Transverse colon (tissue), 3 donors: ENCODE data around the gene SORT1.

ENCODE experiments used
- POLR2A ChIP-seq: fragments of 450-650 bp; IDR thresholded peaks from one replicate; pipeline ENCODE4 v1.6.1; 2016; ENCODE audit warnings: antibody characterized with exemption, mild to moderate bottlenecking, moderate library complexity
- TF ChIP-seq, protein P1 (sequence below), 5 experiments: fragments of 200-600 bp in 3 of 5; fragments of 450-650 bp in 2 of 5; sonication (generic) in 3 of 5; IDR thresholded peaks; 1 replicate in 2 of 5; 2 replicates in 3 of 5; pipeline ENCODE4 v1.5.1; 2016 to 2017; ENCODE audit warnings: antibody characterized with exemption in 5 of 5, inconsistent platforms in 3 of 5, mild to moderate bottlenecking in 2 of 5, moderate library complexity in 1 of 5

DNA sequence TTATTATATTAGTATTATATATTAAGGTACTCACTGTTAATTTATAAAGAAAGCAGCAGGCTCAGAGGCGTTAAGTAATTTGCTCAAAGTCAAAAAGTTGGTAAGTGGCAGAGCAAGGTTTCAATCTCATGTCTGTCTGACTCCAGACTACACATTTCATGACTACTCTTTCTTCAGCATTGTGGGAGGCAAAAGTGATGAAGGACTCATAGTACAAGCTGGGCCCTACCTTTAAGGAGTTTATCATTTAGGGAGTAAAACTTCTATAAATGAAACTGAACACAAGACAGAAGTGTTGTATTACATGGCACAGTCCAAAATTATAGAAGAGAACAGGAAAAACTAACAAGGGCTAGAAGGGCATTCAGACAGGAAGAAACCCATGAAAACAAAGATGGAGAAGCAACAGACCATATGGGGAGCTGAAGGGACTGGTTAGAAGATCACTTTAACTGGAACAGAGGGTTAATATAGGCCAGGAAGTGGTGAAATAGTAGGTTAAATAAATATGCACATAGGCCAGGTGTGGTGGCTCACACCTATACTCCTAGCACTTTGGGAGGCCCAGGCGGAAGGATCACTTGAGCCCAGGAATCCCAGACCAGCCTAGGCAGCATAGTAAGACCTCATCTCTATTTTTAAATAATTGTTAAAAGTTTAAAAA lies 11.5 kb downstream of the SORT1 start:
- no peak for TF ChIP-seq POLR2A
- TF ChIP-seq, protein P1, sequence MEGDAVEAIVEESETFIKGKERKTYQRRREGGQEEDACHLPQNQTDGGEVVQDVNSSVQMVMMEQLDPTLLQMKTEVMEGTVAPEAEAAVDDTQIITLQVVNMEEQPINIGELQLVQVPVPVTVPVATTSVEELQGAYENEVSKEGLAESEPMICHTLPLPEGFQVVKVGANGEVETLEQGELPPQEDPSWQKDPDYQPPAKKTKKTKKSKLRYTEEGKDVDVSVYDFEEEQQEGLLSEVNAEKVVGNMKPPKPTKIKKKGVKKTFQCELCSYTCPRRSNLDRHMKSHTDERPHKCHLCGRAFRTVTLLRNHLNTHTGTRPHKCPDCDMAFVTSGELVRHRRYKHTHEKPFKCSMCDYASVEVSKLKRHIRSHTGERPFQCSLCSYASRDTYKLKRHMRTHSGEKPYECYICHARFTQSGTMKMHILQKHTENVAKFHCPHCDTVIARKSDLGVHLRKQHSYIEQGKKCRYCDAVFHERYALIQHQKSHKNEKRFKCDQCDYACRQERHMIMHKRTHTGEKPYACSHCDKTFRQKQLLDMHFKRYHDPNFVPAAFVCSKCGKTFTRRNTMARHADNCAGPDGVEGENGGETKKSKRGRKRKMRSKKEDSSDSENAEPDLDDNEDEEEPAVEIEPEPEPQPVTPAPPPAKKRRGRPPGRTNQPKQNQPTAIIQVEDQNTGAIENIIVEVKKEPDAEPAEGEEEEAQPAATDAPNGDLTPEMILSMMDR (IDR thresholded peaks at IDR 0.05): no peak
